SU-DHL-6 (cell line): ENCODE data around the gene RASA3.

ENCODE experiments used
- H2AFZ ChIP-seq: fragments of 200-600 bp; sonication (generic); 2 replicates; pipeline ENCODE4 v1.6.1; 2014; ENCODE audit warnings: low read depth, mild to moderate bottlenecking, moderate library complexity, mixed read lengths, antibody characterized with exemption, low read length; ENCODE audit not compliant: severe bottlenecking
- H3F3A ChIP-seq: fragments of 200-600 bp; shearing (Covaris generic); 2 replicates; pipeline ENCODE4 v1.6.0; 2016; ENCODE audit warnings: antibody characterized with exemption, mild to moderate bottlenecking; ENCODE audit not compliant: insufficient read depth
- H3K27ac ChIP-seq: fragments of 200-600 bp; sonication (generic); 2 replicates; pipeline ENCODE4 v1.5.1; 2016; ENCODE audit warnings: low read depth, mild to moderate bottlenecking, low read length, moderate library complexity, mixed read lengths
- H3K27me3 ChIP-seq: fragments of 200-600 bp; sonication (generic), shearing (Covaris generic); 2 replicates; pipeline ENCODE4 v1.6.0; 2014; ENCODE audit warnings: mild to moderate bottlenecking, low read length
- H3K36me3 ChIP-seq: fragments of 200-600 bp; sonication (generic); 2 replicates; pipeline ENCODE4 v1.6.1; 2014; ENCODE audit warnings: mild to moderate bottlenecking, low read length, mixed read lengths
- H3K4me2 ChIP-seq: fragments of 300-600, 200-600 bp; shearing (Covaris generic), sonication (generic); 2 replicates; pipeline ENCODE4 v1.6.0; 2014; ENCODE audit warnings: low read length, low read depth, mild to moderate bottlenecking; ENCODE audit not compliant: poor library complexity, severe bottlenecking
- H3K4me3 ChIP-seq: fragments of 200-600 bp; sonication (generic); 2 replicates; pipeline ENCODE4 v1.5.1; 2014; ENCODE audit warnings: antibody characterized with exemption, low read length, mild to moderate bottlenecking, mixed read lengths; ENCODE audit not compliant: insufficient read depth, poor library complexity, severe bottlenecking
- H3K79me2 ChIP-seq: fragments of 200-600 bp; sonication (generic); 2 replicates; pipeline ENCODE4 v1.6.1; 2014; ENCODE audit warnings: mild to moderate bottlenecking, low read length, moderate library complexity; ENCODE audit not compliant: insufficient read depth
- H3K9ac ChIP-seq: fragments of 200-600 bp; sonication (generic); 2 replicates; pipeline ENCODE4 v1.7.0; 2014; ENCODE audit warnings: mild to moderate bottlenecking, low read length
- H3K9me2 ChIP-seq: fragments of 200-600 bp; sonication (generic); replicated peaks from 2 replicates; pipeline ENCODE4 v1.6.1; 2014; ENCODE audit warnings: low read length; ENCODE audit not compliant: insufficient read depth
- H3K9me3 ChIP-seq: fragments of 200-600 bp; sonication (generic); 2 replicates; pipeline ENCODE4 v1.6.1; 2014; ENCODE audit warnings: low read length, mixed read lengths; ENCODE audit not compliant: insufficient read depth
- H4K20me1 ChIP-seq: fragments of 200-600 bp; sonication (generic); 2 replicates; pipeline ENCODE4 v1.6.1; 2014; ENCODE audit warnings: low read depth, mild to moderate bottlenecking, antibody characterized with exemption, low read length, moderate library complexity, mixed read lengths
- CTCF ChIP-seq: fragments of 200-600 bp; sonication (generic); IDR thresholded peaks from one replicate; pipeline ENCODE4 v1.5.1; 2017; ENCODE audit warnings: antibody characterized with exemption, mild to moderate bottlenecking, low read length, moderate library complexity; ENCODE audit not compliant: insufficient read depth, poor library complexity, severe bottlenecking
- EZH2phosphoT487 ChIP-seq: fragments of 200-600 bp; sonication (generic), shearing (Covaris generic); conservative IDR thresholded peaks from 2 replicates; pipeline ENCODE4 v1.6.1; 2018; ENCODE audit warnings: mild to moderate bottlenecking, antibody characterized with exemption, low read length, moderate library complexity, mixed read lengths

The RASA3 gene

GRCh38 chr13:114089341-114089740 is 43.1 kb downstream of the RASA3 start:
- Histone ChIP-seq H2AFZ (no peak overlapping the region), H3K9me3 (no peaks in the 10 kb centered on the region), H3K79me2 (no peaks in the 10 kb centered on the region), H3K4me3 (no peak overlapping the region), H3K9ac (no peak overlapping the region), H4K20me1 (no peaks in the 10 kb centered on the region), H3K27ac (no peak overlapping the region), H3K9me2 (no peaks in the 10 kb centered on the region), H3K4me2 (no peak overlapping the region), H3K36me3 (no peaks in the 10 kb centered on the region), H3F3A (no peaks in the 10 kb centered on the region), H3K27me3 (no peaks in the 10 kb centered on the region)
- TF ChIP-seq EZH2phosphoT487 (no peak), CTCF (no peak)

DNA sequence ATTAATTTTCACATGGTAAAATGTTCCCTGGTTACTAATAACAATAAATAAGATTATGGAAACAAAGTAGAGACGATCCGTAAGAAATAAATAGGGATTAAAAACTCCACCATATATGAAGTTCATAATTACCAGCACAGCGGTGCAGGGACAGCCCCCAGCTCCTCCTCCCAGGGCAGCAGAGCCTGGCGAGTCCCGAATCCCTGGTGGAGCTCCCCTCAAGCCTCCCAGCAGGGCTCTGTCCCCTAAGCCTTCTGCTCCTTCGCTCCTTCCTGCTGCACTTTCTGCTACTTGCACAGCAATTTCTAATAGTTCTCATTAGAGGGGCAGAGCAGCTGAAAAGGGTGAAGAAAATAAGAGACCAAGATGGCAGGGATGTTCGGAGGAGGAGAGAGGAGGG is 43.6 kb downstream of the RASA3 start:
- TF ChIP-seq CTCF: no peak

GRCh38 chr13:114088234-114088633 is 44.2 kb downstream of the RASA3 start:
- Histone ChIP-seq H3K27me3 (no peaks in the 10 kb centered on the region), H3F3A (no peaks in the 10 kb centered on the region), H4K20me1 (no peaks in the 10 kb centered on the region), H3K4me3 (no peak overlapping the region), H3K9me3 (no peaks in the 10 kb centered on the region), H2AFZ (no peak overlapping the region), H3K4me2 (no peak overlapping the region), H3K9me2 (no peaks in the 10 kb centered on the region), H3K27ac (no peak overlapping the region), H3K79me2 (no peaks in the 10 kb centered on the region), H3K36me3 (no peaks in the 10 kb centered on the region), H3K9ac (no peak overlapping the region)
- TF ChIP-seq EZH2phosphoT487 (no peak), CTCF (no peak)

More for the DNA sequence above, 43.6 kb downstream of the RASA3 start:
- Histone ChIP-seq H3K4me2 (no peak overlapping the region), H3K27ac (no peak overlapping the region), H3K9me3 (no peaks in the 10 kb centered on the region), H3F3A (no peaks in the 10 kb centered on the region), H3K9ac (no peak overlapping the region), H4K20me1 (no peaks in the 10 kb centered on the region), H3K79me2 (no peaks in the 10 kb centered on the region), H2AFZ (no peak overlapping the region), H3K27me3 (no peaks in the 10 kb centered on the region), H3K4me3 (no peak overlapping the region), H3K9me2 (no peaks in the 10 kb centered on the region), H3K36me3 (no peaks in the 10 kb centered on the region)

- Histone ChIP-seq H3K36me3 (no peaks in the 10 kb centered on the region), H3F3A (no peaks in the 10 kb centered on the region), H3K27ac (no peak overlapping the region), H3K4me2 (no peak overlapping the region), H3K9ac (no peak overlapping the region), H3K27me3 (no peaks in the 10 kb centered on the region), H3K79me2 (no peaks in the 10 kb centered on the region), H3K4me3 (no peak overlapping the region), H3K9me2 (no peaks in the 10 kb centered on the region), H3K9me3 (no peaks in the 10 kb centered on the region), H2AFZ (no peak overlapping the region), H4K20me1 (no peaks in the 10 kb centered on the region)
- TF ChIP-seq EZH2phosphoT487: no peak
- TF ChIP-seq CTCF: no peak
These were observed 45.0 kb downstream of the RASA3 start for GRCh38 chr13:114087430-114087829.
